ENCODE data around the gene FAM240A.

DNA sequence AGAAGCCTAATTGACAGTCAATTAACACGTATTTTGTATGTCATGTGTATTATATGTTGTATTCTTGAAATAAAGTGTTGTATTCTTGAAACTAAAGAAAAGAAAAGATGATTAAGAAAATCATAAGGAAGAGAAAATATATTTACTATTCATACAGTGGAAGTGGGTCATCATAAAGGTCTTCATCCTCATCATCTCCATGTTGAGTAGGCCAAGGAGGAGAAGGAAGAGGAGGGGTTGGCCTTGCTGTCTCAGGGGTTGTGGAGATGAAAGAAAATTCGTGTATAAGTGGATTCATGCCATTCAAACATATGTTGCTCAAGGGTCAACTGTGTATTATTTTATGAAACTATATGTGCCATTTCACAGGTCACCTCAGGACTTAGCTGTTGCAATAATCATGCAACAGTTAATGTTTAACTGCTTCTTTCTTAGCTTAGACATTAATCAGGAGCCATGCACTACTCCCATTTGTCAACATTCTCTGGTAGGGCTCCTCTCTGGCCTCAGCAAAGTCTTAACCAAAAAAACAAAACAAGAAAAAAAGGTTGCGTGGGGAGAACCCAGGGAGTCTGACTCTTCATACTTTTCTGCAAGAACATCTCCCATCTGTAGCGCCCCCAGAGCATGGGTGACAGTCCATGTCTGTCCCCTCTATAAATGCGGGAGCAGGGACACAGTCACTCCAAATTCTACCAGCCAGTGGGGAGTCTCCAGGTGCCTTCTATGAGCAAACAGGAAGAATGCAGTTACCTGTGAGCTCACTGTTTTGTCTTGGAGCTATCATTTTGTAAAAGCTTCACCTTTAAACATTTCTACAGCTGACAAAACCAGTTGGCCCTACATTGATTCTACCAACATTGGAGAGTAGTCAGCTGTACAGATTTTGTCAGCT is 26.3 kb upstream of the FAM240A start:
- TF ChIP-seq, protein P1, sequence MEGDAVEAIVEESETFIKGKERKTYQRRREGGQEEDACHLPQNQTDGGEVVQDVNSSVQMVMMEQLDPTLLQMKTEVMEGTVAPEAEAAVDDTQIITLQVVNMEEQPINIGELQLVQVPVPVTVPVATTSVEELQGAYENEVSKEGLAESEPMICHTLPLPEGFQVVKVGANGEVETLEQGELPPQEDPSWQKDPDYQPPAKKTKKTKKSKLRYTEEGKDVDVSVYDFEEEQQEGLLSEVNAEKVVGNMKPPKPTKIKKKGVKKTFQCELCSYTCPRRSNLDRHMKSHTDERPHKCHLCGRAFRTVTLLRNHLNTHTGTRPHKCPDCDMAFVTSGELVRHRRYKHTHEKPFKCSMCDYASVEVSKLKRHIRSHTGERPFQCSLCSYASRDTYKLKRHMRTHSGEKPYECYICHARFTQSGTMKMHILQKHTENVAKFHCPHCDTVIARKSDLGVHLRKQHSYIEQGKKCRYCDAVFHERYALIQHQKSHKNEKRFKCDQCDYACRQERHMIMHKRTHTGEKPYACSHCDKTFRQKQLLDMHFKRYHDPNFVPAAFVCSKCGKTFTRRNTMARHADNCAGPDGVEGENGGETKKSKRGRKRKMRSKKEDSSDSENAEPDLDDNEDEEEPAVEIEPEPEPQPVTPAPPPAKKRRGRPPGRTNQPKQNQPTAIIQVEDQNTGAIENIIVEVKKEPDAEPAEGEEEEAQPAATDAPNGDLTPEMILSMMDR (IDR thresholded peaks at IDR 0.05): no peak
- TF ChIP-seq EZH2 (IDR thresholded peaks at IDR 0.05) (no peak), EZH2phosphoT487 (IDR thresholded peaks at IDR 0.05) (no peak)
